Measurements from ENCODE around the gene HSFX3. TPM values are rescaled to one million over a fixed set of nuclear protein-coding genes. Genes with fewer than 3 reads are reported as not detected.
"Not testable (repeated sequence)": the region's sequence is repeated elsewhere in the genome, so short reads cannot be mapped to it uniquely, and the experiment has no call there.

The HSFX3 gene
- total and polyA plus RNA-seq, 2 donors (not counting 1 experiment from before 2014, with no cell fraction given) = not detected

GRCh38 chrX:149539283-149540130 is 10.2 kb downstream of the HSFX3 start:
- Histone ChIP-seq H3K9ac (ENCODE audit: insufficient read depth, low read length) (peak overlapping the region; percentile 23), H3K4me1 (ENCODE audit: control insufficient read depth, extremely low read depth, insufficient read depth, low read length) (no peaks in the 10 kb centered on the region), H3K36me3 (ENCODE audit: control insufficient read depth, insufficient read depth, low read length) (no peaks in the 10 kb centered on the region), H2AFZ (ENCODE audit: low read length) (no peak overlapping the region), H3K9me3 (ENCODE audit: control insufficient read depth, insufficient read depth, low read depth, low read length) (no peaks in the 10 kb centered on the region), H3K27ac (ENCODE audit: insufficient read depth, low read length) (peak overlapping the region; percentile 50), H3K4me2 (ENCODE audit: extremely low read depth, insufficient read depth, low read length) (peak overlapping the region; percentile 51), H3K4me3 (replicated peaks in 1 of 4; ENCODE audit: control extremely low read depth in 1 of 4, insufficient read depth in 1 of 4, low read depth in 3 of 4, low read length in 4 of 4) (peak overlapping the region; percentile 39 to 59 (median 44)), H4K20me1 (ENCODE audit: control insufficient read depth, extremely low read depth, insufficient read depth, low read length) (no peaks in the 10 kb centered on the region), H3K27me3 (ENCODE audit: control insufficient read depth, insufficient read depth, low read length) (no peaks in the 10 kb centered on the region), H3K79me2 (ENCODE audit: control insufficient read depth, insufficient read depth, low read length) (peaks cover 4% of the 10 kb centered on the region)
- peak; percentile 92 to 93 for DNase-seq (ENCODE audit: low read depth in 2 of 2)
- TF ChIP-seq CTCF (conservative IDR thresholded peaks at IDR 0.05 in 1 of 2, IDR thresholded peaks at IDR 0.05 in 1 of 2; ENCODE audit: low read depth in 1 of 2, low read length in 2 of 2) (no peak), EZH2 (IDR thresholded peaks at IDR 0.05; ENCODE audit: low read length, missing control alignments) (no peak)

GRCh38 chrX:149537474-149537873 is 12.2 kb downstream of the HSFX3 start:
- not testable (repeated sequence) for H3K36me3 ChIP-seq (ENCODE audit: control insufficient read depth, insufficient read depth, low read length); H3K27ac ChIP-seq (ENCODE audit: insufficient read depth, low read length); H3K4me2 ChIP-seq (ENCODE audit: extremely low read depth, insufficient read depth, low read length); H3K4me3 ChIP-seq (replicated peaks in 1 of 4; ENCODE audit: control extremely low read depth in 1 of 4, insufficient read depth in 1 of 4, low read depth in 3 of 4, low read length in 4 of 4); H4K20me1 ChIP-seq (ENCODE audit: control insufficient read depth, extremely low read depth, insufficient read depth, low read length); DNase-seq (ENCODE audit: low read depth in 2 of 2); H3K4me1 ChIP-seq (ENCODE audit: control insufficient read depth, extremely low read depth, insufficient read depth, low read length); H2AFZ ChIP-seq (ENCODE audit: low read length); H3K9ac ChIP-seq (ENCODE audit: insufficient read depth, low read length); H3K9me3 ChIP-seq (ENCODE audit: control insufficient read depth, insufficient read depth, low read depth, low read length); H3K27me3 ChIP-seq (ENCODE audit: control insufficient read depth, insufficient read depth, low read length); H3K79me2 ChIP-seq (ENCODE audit: control insufficient read depth, insufficient read depth, low read length)

GRCh38 chrX:149534926-149535602 is 14.7 kb downstream of the HSFX3 start:
- H3K27me3 ChIP-seq (ENCODE audit: control insufficient read depth, insufficient read depth, low read length); H3K4me1 ChIP-seq (ENCODE audit: control insufficient read depth, extremely low read depth, insufficient read depth, low read length); H3K27ac ChIP-seq (ENCODE audit: insufficient read depth, low read length); H3K79me2 ChIP-seq (ENCODE audit: control insufficient read depth, insufficient read depth, low read length); H2AFZ ChIP-seq (ENCODE audit: low read length); DNase-seq (ENCODE audit: low read depth in 2 of 2); H3K4me3 ChIP-seq (replicated peaks in 1 of 4; ENCODE audit: control extremely low read depth in 1 of 4, insufficient read depth in 1 of 4, low read depth in 3 of 4, low read length in 4 of 4); H3K9ac ChIP-seq (ENCODE audit: insufficient read depth, low read length); H4K20me1 ChIP-seq (ENCODE audit: control insufficient read depth, extremely low read depth, insufficient read depth, low read length); H3K36me3 ChIP-seq (ENCODE audit: control insufficient read depth, insufficient read depth, low read length); H3K9me3 ChIP-seq (ENCODE audit: control insufficient read depth, insufficient read depth, low read depth, low read length); H3K4me2 ChIP-seq (ENCODE audit: extremely low read depth, insufficient read depth, low read length): not testable (repeated sequence)

GRCh38 chrX:149533999-149534398 is 15.7 kb downstream of the HSFX3 start:
- not testable (repeated sequence) for H3K27me3 ChIP-seq (ENCODE audit: control insufficient read depth, insufficient read depth, low read length); H3K36me3 ChIP-seq (ENCODE audit: control insufficient read depth, insufficient read depth, low read length); H3K9me3 ChIP-seq (ENCODE audit: control insufficient read depth, insufficient read depth, low read depth, low read length); H3K4me2 ChIP-seq (ENCODE audit: extremely low read depth, insufficient read depth, low read length); H4K20me1 ChIP-seq (ENCODE audit: control insufficient read depth, extremely low read depth, insufficient read depth, low read length); H3K27ac ChIP-seq (ENCODE audit: insufficient read depth, low read length); H3K4me1 ChIP-seq (ENCODE audit: control insufficient read depth, extremely low read depth, insufficient read depth, low read length); DNase-seq (ENCODE audit: low read depth in 2 of 2); H3K4me3 ChIP-seq (replicated peaks in 1 of 4; ENCODE audit: control extremely low read depth in 1 of 4, insufficient read depth in 1 of 4, low read depth in 3 of 4, low read length in 4 of 4); H3K79me2 ChIP-seq (ENCODE audit: control insufficient read depth, insufficient read depth, low read length); H3K9ac ChIP-seq (ENCODE audit: insufficient read depth, low read length); H2AFZ ChIP-seq (ENCODE audit: low read length)

- H3K4me1 ChIP-seq (ENCODE audit: control insufficient read depth, extremely low read depth, insufficient read depth, low read length); H3K79me2 ChIP-seq (ENCODE audit: control insufficient read depth, insufficient read depth, low read length); H3K36me3 ChIP-seq (ENCODE audit: control insufficient read depth, insufficient read depth, low read length); H3K27ac ChIP-seq (ENCODE audit: insufficient read depth, low read length); H3K9me3 ChIP-seq (ENCODE audit: control insufficient read depth, insufficient read depth, low read depth, low read length); H3K4me3 ChIP-seq (replicated peaks in 1 of 4; ENCODE audit: control extremely low read depth in 1 of 4, insufficient read depth in 1 of 4, low read depth in 3 of 4, low read length in 4 of 4); DNase-seq (ENCODE audit: low read depth in 2 of 2); H4K20me1 ChIP-seq (ENCODE audit: control insufficient read depth, extremely low read depth, insufficient read depth, low read length); H3K9ac ChIP-seq (ENCODE audit: insufficient read depth, low read length); H3K4me2 ChIP-seq (ENCODE audit: extremely low read depth, insufficient read depth, low read length); H2AFZ ChIP-seq (ENCODE audit: low read length); H3K27me3 ChIP-seq (ENCODE audit: control insufficient read depth, insufficient read depth, low read length): not testable (repeated sequence)
These were observed 16.9 kb downstream of the HSFX3 start for GRCh38 chrX:149532868-149533267.

Measured in fibroblast of lung (primary cell).